PC-3 (cell line): ENCODE results near the gene ZFYVE9.

Experiments
- CTCF ChIP-seq: fragments of 300-600 bp; sonication (generic); conservative IDR thresholded peaks from 2 replicates; pipeline ENCODE4 v1.5.1; 2017; ENCODE audit warnings: antibody characterized with exemption, low read depth, mild to moderate bottlenecking, low read length
- EZH2 ChIP-seq: fragments of 300-600 bp; sonication (generic); IDR thresholded peaks from one replicate; pipeline ENCODE4 v1.6.1; 2017; ENCODE audit warnings: antibody characterized with exemption, mild to moderate bottlenecking, low read length; ENCODE audit not compliant: unreplicated experiment

- no peak for TF ChIP-seq EZH2
- no peak for TF ChIP-seq CTCF
Measured at GRCh38 chr1:52238887-52239707, 97.2 kb downstream of the ZFYVE9 start.
